BLaER1 treated with 17β-estradiol and CSF1 and Interleukin-3, amounts not matched to agents 10 nM and 100 nM (cell line): Measurements from ENCODE around the gene GCLM.
"Not testable (repeated sequence)": the region's sequence is repeated elsewhere in the genome, so short reads cannot be mapped to it uniquely, and the experiment has no call there.

Experiments
- H3K27ac ChIP-seq, 11 experiments: shearing (Covaris generic); formaldehyde crosslinking; 2 replicates each; pipeline ENCODE4 v1.8.1; 2022
- H3K27me3 ChIP-seq, 11 experiments: shearing (Covaris generic); formaldehyde crosslinking; 2 replicates each; pipeline ENCODE4 v1.8.1; 2022
- H3K36me3 ChIP-seq, 11 experiments: shearing (Covaris generic); formaldehyde crosslinking; 2 replicates each; pipeline ENCODE4 v1.8.1; 2022
- H3K4me1 ChIP-seq, 10 experiments: shearing (Covaris generic); formaldehyde crosslinking; 2 replicates each; pipeline ENCODE4 v1.8.1; 2022
- H3K4me2 ChIP-seq, 11 experiments: shearing (Covaris generic); formaldehyde crosslinking; 2 replicates each; pipeline ENCODE4 v1.8.1; 2022
- H3K4me3 ChIP-seq, 10 experiments: shearing (Covaris generic); formaldehyde crosslinking; 2 replicates each; pipeline ENCODE4 v1.8.1; 2022
- H3K9ac ChIP-seq, 11 experiments: shearing (Covaris generic); formaldehyde crosslinking; 2 replicates each; pipeline ENCODE4 v1.8.1; 2022
- H3K9me3 ChIP-seq, 11 experiments: shearing (Covaris generic); formaldehyde crosslinking; replicated peaks in 1 of 11; 2 replicates each; pipeline ENCODE4 v1.8.1; 2022
- H4K20me1 ChIP-seq, 11 experiments: shearing (Covaris generic); formaldehyde crosslinking; 2 replicates each; pipeline ENCODE4 v1.8.1; 2022
- Cebpa-rat ChIP-seq, 11 experiments: shearing (Covaris generic); IDR thresholded peaks; 2 replicates each; pipeline ENCODE4 v1.8.1; 2022

The GCLM gene

GRCh38 chr1:93909146-93910050 is at the start of gene GCLM:
GCLM (minus strand) TSS chr1:93909430; CDS start chr1:93909163, 267 bp downstream.
- Histone ChIP-seq H3K9ac (peak within 1 kb of the TSS; percentile 84 to 97 (median 91)), H3K9me3 (peaks cover 0 to 6% (median 0%) of the 10 kb centered on the region in 11 experiments; a peak in 3 of 22 replicates), H4K20me1 (peaks cover 0 to 45% (median 6%) of the 10 kb centered on the region in 11 experiments; a peak in 9 of 22 replicates), H3K27ac (peak within 1 kb of the TSS; percentile 73 to 96 (median 89)), H3K4me3 (peak within 1 kb of the TSS; percentile 73 to 96 (median 90)), H3K27me3 (no peaks in the 10 kb centered on the region), H3K4me1 (peaks cover 27 to 46% (median 36%) of the 10 kb centered on the region in 10 experiments), H3K4me2 (peak within 1 kb of the TSS; percentile 84 to 97 (median 91)), H3K36me3 (no peaks in the 10 kb centered on the region)
- TF ChIP-seq Cebpa-rat (IDR thresholded peaks at IDR 0.05): no peak

- H3K4me2 ChIP-seq: peak overlapping the region in 9 of 11 experiments; percentile 8 to 75 (median 51); a peak in 15 of 22 replicates
- no peak overlapping the region; a peak in 1 of 20 replicates for H3K4me3 ChIP-seq
- peak overlapping the region in 9 of 11 experiments; percentile 30 to 78 (median 49); a peak in 13 of 22 replicates for H3K27ac ChIP-seq
- peak in 3 of 11 experiments; percentile 17 to 77 (median 47); a peak in 4 of 22 replicates for TF ChIP-seq Cebpa-rat (IDR thresholded peaks at IDR 0.05)
- peaks cover 34 to 52% (median 43%) of the 10 kb centered on the region in 11 experiments for H3K9me3 ChIP-seq
- no peaks in the 10 kb centered on the region for H3K27me3 ChIP-seq
- no peaks in the 10 kb centered on the region for H4K20me1 ChIP-seq
- H3K36me3 ChIP-seq: peaks cover 0 to 7% (median 0%) of the 10 kb centered on the region in 11 experiments; a peak in 3 of 22 replicates
- H3K9ac ChIP-seq: peak overlapping the region in 4 of 11 experiments; percentile 16 to 52 (median 46); a peak in 4 of 22 replicates
- peaks cover 0 to 37% (median 20%) of the 10 kb centered on the region in 10 experiments; a peak in 12 of 20 replicates for H3K4me1 ChIP-seq
Observed at GRCh38 chr1:93958726-93959100, 49.5 kb upstream of the GCLM start.

- no peaks in the 10 kb centered on the region for H4K20me1 ChIP-seq
- H3K4me2 ChIP-seq: peak overlapping the region in 8 of 11 experiments; percentile 21 to 75 (median 52); a peak in 15 of 22 replicates
- no peak for TF ChIP-seq Cebpa-rat (IDR thresholded peaks at IDR 0.05)
- H3K36me3 ChIP-seq: peaks cover 0 to 7% (median 0%) of the 10 kb centered on the region in 11 experiments; a peak in 3 of 22 replicates
- no peak overlapping the region; a peak in 1 of 20 replicates for H3K4me3 ChIP-seq
- peaks cover 37 to 57% (median 47%) of the 10 kb centered on the region in 11 experiments for H3K9me3 ChIP-seq
- no peaks in the 10 kb centered on the region for H3K27me3 ChIP-seq
- H3K9ac ChIP-seq: 0 out of 22 replicates have a peak overlapping the region, but pooled peaks of 1 of the 11 experiments have one; percentile 6
- H3K4me1 ChIP-seq: peaks cover 0 to 37% (median 20%) of the 10 kb centered on the region in 10 experiments; a peak in 12 of 20 replicates
- H3K27ac ChIP-seq: peak overlapping the region in 10 of 11 experiments; percentile 2 to 78 (median 40); a peak in 14 of 22 replicates
Observed at GRCh38 chr1:93958032-93958725, 48.9 kb upstream of the GCLM start.

GRCh38 chr1:93955765-93956164 is 46.5 kb upstream of the GCLM start:
- Histone ChIP-seq H3K4me3 (no peak overlapping the region), H4K20me1 (no peaks in the 10 kb centered on the region), H3K4me1 (peaks cover 0 to 37% (median 20%) of the 10 kb centered on the region in 10 experiments; a peak in 12 of 20 replicates), H3K4me2 (no peak overlapping the region), H3K9ac (no peak overlapping the region), H3K36me3 (peaks cover 0 to 7% (median 0%) of the 10 kb centered on the region in 11 experiments; a peak in 3 of 22 replicates), H3K27me3 (no peaks in the 10 kb centered on the region), H3K9me3 (peaks cover 53 to 81% (median 67%) of the 10 kb centered on the region in 11 experiments), H3K27ac (no peak overlapping the region)
- TF ChIP-seq Cebpa-rat (IDR thresholded peaks at IDR 0.05): no peak

GRCh38 chr1:93947002-93947686 is 37.9 kb upstream of the GCLM start:
- H3K4me3 ChIP-seq, H3K36me3 ChIP-seq, H3K27ac ChIP-seq, H3K4me2 ChIP-seq, H3K4me1 ChIP-seq, H4K20me1 ChIP-seq, H3K9ac ChIP-seq, H3K27me3 ChIP-seq: not testable (repeated sequence)
- peaks cover 27 to 34% (median 30%) of the 10 kb centered on the region in 11 experiments for H3K9me3 ChIP-seq

- no peak overlapping the region for H3K27ac ChIP-seq
- no peak overlapping the region for H3K4me3 ChIP-seq
- TF ChIP-seq Cebpa-rat (IDR thresholded peaks at IDR 0.05): no peak
- H3K4me1 ChIP-seq: no peaks in the 10 kb centered on the region
- H3K36me3 ChIP-seq: no peaks in the 10 kb centered on the region
- H3K9me3 ChIP-seq: peaks cover 0 to 26% (median 20%) of the 10 kb centered on the region in 11 experiments; a peak in 21 of 22 replicates
- no peak overlapping the region for H3K4me2 ChIP-seq
- H3K9ac ChIP-seq: no peak overlapping the region
- H4K20me1 ChIP-seq: no peaks in the 10 kb centered on the region
- H3K27me3 ChIP-seq: no peaks in the 10 kb centered on the region
Observed at GRCh38 chr1:93938461-93939145, 29.4 kb upstream of the GCLM start.

GRCh38 chr1:93937997-93938396 is 28.8 kb upstream of the GCLM start:
- no peak overlapping the region for H3K9ac ChIP-seq
- no peak overlapping the region for H3K27ac ChIP-seq
- H3K4me1 ChIP-seq: no peaks in the 10 kb centered on the region
- H3K27me3 ChIP-seq: no peaks in the 10 kb centered on the region
- peaks cover 0 to 26% (median 20%) of the 10 kb centered on the region in 11 experiments; a peak in 21 of 22 replicates for H3K9me3 ChIP-seq
- H3K36me3 ChIP-seq: no peaks in the 10 kb centered on the region
- no peak overlapping the region for H3K4me2 ChIP-seq
- no peak for TF ChIP-seq Cebpa-rat (IDR thresholded peaks at IDR 0.05)
- no peak overlapping the region for H3K4me3 ChIP-seq
- H4K20me1 ChIP-seq: no peaks in the 10 kb centered on the region

GRCh38 chr1:93925206-93925605 is 16.0 kb upstream of the GCLM start:
- Histone ChIP-seq H3K27ac (no peak overlapping the region), H3K4me1 (no peaks in the 10 kb centered on the region), H3K36me3 (no peaks in the 10 kb centered on the region), H3K9ac (no peak overlapping the region), H3K27me3 (no peaks in the 10 kb centered on the region), H3K4me3 (no peak overlapping the region), H3K4me2 (no peak overlapping the region), H4K20me1 (no peaks in the 10 kb centered on the region), H3K9me3 (peaks cover 0 to 23% (median 15%) of the 10 kb centered on the region in 11 experiments; a peak in 14 of 22 replicates)
- no peak for TF ChIP-seq Cebpa-rat (IDR thresholded peaks at IDR 0.05)
